Activated T-helper 17 cell treated with anti-CD3 and anti-CD28 coated beads, Interleukin-2, amount 50 U/mL, for 72 hours (primary cell): ENCODE data around the gene MAST2. TPM values are rescaled to one million over a fixed set of nuclear protein-coding genes. Genes with fewer than 3 reads are reported as not detected.

Experiments
- ATAC-seq: fragments of 150-1000 bp; cut with Tn5 transposase; replicated peaks from 2 replicates; pipeline ENCODE4 v1.10.0; 2021; ENCODE audit warnings: mild to moderate bottlenecking, moderate library complexity
- H3K27ac Mint-ChIP-seq: one replicate; pipeline ENCODE4 v1.8.0; 2022; ENCODE audit warnings: mixed read lengths
- H3K27me3 Mint-ChIP-seq: one replicate; pipeline ENCODE4 v1.8.0; 2022; ENCODE audit warnings: mixed read lengths
- H3K36me3 Mint-ChIP-seq: one replicate; pipeline ENCODE4 v1.8.0; 2022; ENCODE audit warnings: low read depth, mild to moderate bottlenecking, mixed read lengths
- H3K4me1 Mint-ChIP-seq: one replicate; pipeline ENCODE4 v1.8.0; 2022; ENCODE audit warnings: mixed read lengths
- H3K4me3 Mint-ChIP-seq: one replicate; pipeline ENCODE4 v1.8.0; 2022; ENCODE audit warnings: mild to moderate bottlenecking, mixed read lengths
- H3K9me3 Mint-ChIP-seq: one replicate; pipeline ENCODE4 v1.8.0; 2022; ENCODE audit warnings: mixed read lengths
- total RNA-seq, 2 donors: library from RNA; stranded (reverse); gene quantifications; one replicate each; pipeline ENCODE4 v1.2.3, GENCODE V29; 2022

The MAST2 gene
- total RNA-seq, 2 donors from 2014 or later: 24.4 to 29.8 TPM

- no peak for ATAC-seq
- Mint-ChIP-seq H3K36me3 (no peaks in the 10 kb centered on the region), H3K4me3 (no peak overlapping the region), H3K9me3 (no peaks in the 10 kb centered on the region), H3K4me1 (no peaks in the 10 kb centered on the region), H3K27ac (no peak overlapping the region), H3K27me3 (peaks cover 3% of the 10 kb centered on the region)
These were observed 276.8 kb downstream of the MAST2 start for GRCh38 chr1:46080257-46080656.

DNA sequence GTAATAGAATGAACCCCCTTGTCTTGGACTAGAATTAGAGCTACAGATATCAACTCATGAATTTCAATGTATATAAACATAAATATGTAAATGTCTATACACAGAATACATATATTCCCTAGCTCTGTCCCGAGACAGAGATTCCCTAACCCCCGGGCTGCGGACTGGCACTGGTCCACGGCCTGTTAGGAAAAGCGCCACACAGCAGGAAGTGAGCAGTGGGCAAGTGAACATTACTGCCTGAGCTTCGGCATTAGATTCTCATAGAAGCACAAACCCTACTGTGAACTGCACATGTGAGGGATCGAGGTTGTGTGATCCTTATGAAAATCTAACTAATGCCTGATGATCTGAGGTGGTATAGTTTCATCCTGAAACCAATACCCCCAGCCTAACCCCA lies 277.8 kb downstream of the MAST2 start:
- H3K4me1 Mint-ChIP-seq: no peaks in the 10 kb centered on the region
- H3K36me3 Mint-ChIP-seq: no peaks in the 10 kb centered on the region
- ATAC-seq: no peak
- H3K27me3 Mint-ChIP-seq: peaks cover 3% of the 10 kb centered on the region
- no peaks in the 10 kb centered on the region for H3K9me3 Mint-ChIP-seq
- H3K4me3 Mint-ChIP-seq: no peak overlapping the region
- H3K27ac Mint-ChIP-seq: no peak overlapping the region

GRCh38 chr1:46081619-46082018 lies 278.2 kb downstream of the MAST2 start:
- no peak overlapping the region for H3K27ac Mint-ChIP-seq
- ATAC-seq: no peak
- H3K4me3 Mint-ChIP-seq: no peak overlapping the region
- H3K9me3 Mint-ChIP-seq: no peaks in the 10 kb centered on the region
- peaks cover 3% of the 10 kb centered on the region for H3K27me3 Mint-ChIP-seq
- no peaks in the 10 kb centered on the region for H3K36me3 Mint-ChIP-seq
- no peaks in the 10 kb centered on the region for H3K4me1 Mint-ChIP-seq

DNA sequence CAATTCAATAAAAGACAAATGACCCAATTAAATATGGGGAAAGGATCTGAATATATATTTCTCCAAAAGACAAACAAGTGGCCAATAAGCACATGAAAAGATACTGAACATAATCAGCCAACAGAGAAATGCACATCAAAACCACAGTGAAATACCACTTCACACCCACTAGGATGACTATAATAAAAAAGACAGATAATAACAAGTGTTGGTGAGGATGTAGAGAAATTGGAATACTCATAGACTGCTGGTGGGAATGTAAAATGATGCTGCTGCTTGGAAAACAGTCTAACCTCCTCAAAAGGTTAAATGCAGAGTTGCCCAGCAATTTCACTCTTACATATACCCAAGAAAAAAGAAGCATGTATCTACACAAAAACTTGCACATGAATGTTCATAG lies 280.2 kb downstream of the MAST2 start:
- H3K36me3 Mint-ChIP-seq: no peaks in the 10 kb centered on the region
- no peak for ATAC-seq
- H3K4me3 Mint-ChIP-seq: no peak overlapping the region
- no peaks in the 10 kb centered on the region for H3K9me3 Mint-ChIP-seq
- peaks cover 3% of the 10 kb centered on the region for H3K27me3 Mint-ChIP-seq
- H3K27ac Mint-ChIP-seq: no peak overlapping the region
- H3K4me1 Mint-ChIP-seq: no peaks in the 10 kb centered on the region

- Mint-ChIP-seq H3K27me3 (no peaks in the 10 kb centered on the region), H3K4me1 (no peaks in the 10 kb centered on the region), H3K9me3 (no peaks in the 10 kb centered on the region), H3K36me3 (no peaks in the 10 kb centered on the region), H3K4me3 (no peak overlapping the region), H3K27ac (no peak overlapping the region)
- no peak for ATAC-seq
These were observed 281.4 kb downstream of the MAST2 start for GRCh38 chr1:46084553-46085451.

Other genes with a start within 250 kb of the MAST2 start
- 100 to 1,000 TPM; 113 to 224 TPM for gene NASP, start 219.6 kb upstream of the MAST2 start, total RNA-seq
- gene CCDC17, start 179.6 kb upstream of the MAST2 start, total RNA-seq: 1 to 10 TPM; 4.4 to 4.7 TPM
- gene GPBP1L1, start 117.1 kb upstream of the MAST2 start, total RNA-seq: 100 to 1,000 TPM; 105 to 129 TPM
- gene TMEM69, start 115.4 kb upstream of the MAST2 start, total RNA-seq: 10 to 100 TPM; 26.6 to 28.8 TPM
- gene IPP, start 53.0 kb upstream of the MAST2 start, total RNA-seq: 10 to 100 TPM; 10.0 to 15.4 TPM